Peyer's patch (tissue), 4 donors: ENCODE measurements around the gene PLEKHH3.

ENCODE experiments used
- CTCF ChIP-seq, 6 experiments: fragments of 450-650 bp in 4 of 6; fragments of 200-600 bp in 2 of 6; sonication (generic) in 1 of 6; IDR thresholded peaks; one replicate each; pipeline ENCODE4 v1.5.1; 2017 to 2019; ENCODE audit warnings: antibody characterized with exemption in 6 of 6, mild to moderate bottlenecking in 3 of 6, moderate library complexity in 1 of 6
- POLR2A ChIP-seq, 2 donors: fragments of 450-650 bp; IDR thresholded peaks; one replicate each; pipeline ENCODE4 v1.5.1; 2017; ENCODE audit warnings: antibody characterized with exemption in 2 of 2, mild to moderate bottlenecking in 2 of 2, moderate library complexity in 2 of 2

- TF ChIP-seq CTCF (IDR thresholded peaks at IDR 0.05), result no peak
- TF ChIP-seq POLR2A (IDR thresholded peaks at IDR 0.05), result no peak
Observed at GRCh38 chr17:42690596-42690995, 13.8 kb upstream of the PLEKHH3 start.
